COLO829 (cell line): Measurements from ENCODE around the gene VGLL4.
"Not testable (repeated sequence)": the region's sequence is repeated elsewhere in the genome, so short reads cannot be mapped to it uniquely, and the experiment has no call there.

Experiments used
- DNase-seq: peaks from one replicate; pipeline ENCODE4 v3.0.0; 2012; ENCODE audit warnings: low spot score

The VGLL4 gene

GRCh38 chr3:11583638-11584046 lies 60.1 kb downstream of the VGLL4 start:
- no peak for DNase-seq

GRCh38 chr3:11583235-11583634 lies 60.5 kb downstream of the VGLL4 start:
- no peak for DNase-seq

- DNase-seq = peak; percentile 70
Measured at GRCh38 chr3:11582191-11582968, 61.3 kb downstream of the VGLL4 start.

GRCh38 chr3:11581237-11582190 lies 62.2 kb downstream of the VGLL4 start:
- DNase-seq = no peak

GRCh38 chr3:11580645-11581044 lies 63.1 kb downstream of the VGLL4 start:
- DNase-seq = no peak

GRCh38 chr3:11578169-11578568 lies 65.5 kb downstream of the VGLL4 start:
- no peak for DNase-seq

- no peak for DNase-seq
Measured at GRCh38 chr3:11576453-11576852, 67.3 kb downstream of the VGLL4 start.

- no peak for DNase-seq
Measured at GRCh38 chr3:11575677-11576076, 68.0 kb downstream of the VGLL4 start.

GRCh38 chr3:11574981-11575669 lies 68.6 kb downstream of the VGLL4 start:
- no peak for DNase-seq

GRCh38 chr3:11572660-11573059 lies 71.1 kb downstream of the VGLL4 start:
- DNase-seq = not testable (repeated sequence)

GRCh38 chr3:11570789-11571495 lies 72.8 kb downstream of the VGLL4 start:
- no peak for DNase-seq

GRCh38 chr3:11570251-11570650 lies 73.5 kb downstream of the VGLL4 start:
- DNase-seq = no peak

- no peak for DNase-seq
Measured at GRCh38 chr3:11569156-11569741, 74.5 kb downstream of the VGLL4 start.

- peak; percentile 88 for DNase-seq
Measured at GRCh38 chr3:11568503-11569155, 75.1 kb downstream of the VGLL4 start.

- DNase-seq = peak; percentile 61
Measured at GRCh38 chr3:11567516-11568467, 75.9 kb downstream of the VGLL4 start.

GRCh38 chr3:11566916-11567315 lies 76.8 kb downstream of the VGLL4 start:
- no peak for DNase-seq

- DNase-seq = no peak
Measured at GRCh38 chr3:11566478-11566877, 77.2 kb downstream of the VGLL4 start.

GRCh38 chr3:11565932-11566331 lies 77.8 kb downstream of the VGLL4 start:
- no peak for DNase-seq

- no peak for DNase-seq
Measured at GRCh38 chr3:11565492-11565891, 78.2 kb downstream of the VGLL4 start.

GRCh38 chr3:11565072-11565471 lies 78.6 kb downstream of the VGLL4 start:
- DNase-seq = no peak
